HUDEP-2 (cell line): ENCODE data around the gene COL6A2.

ENCODE experiments used
- DNase-seq, 76 experiments: peaks; one replicate each; lab custom pipeline; 2025; ENCODE audit not compliant: unreplicated experiment in 76 of 76; lab: John Stamatoyannopoulos, UW

Gene COL6A2

GRCh38 chr21:46151989-46152926, 54.3 kb downstream of the COL6A2 start:
- no peak for DNase-seq

GRCh38 chr21:46152927-46153246, 55.0 kb downstream of the COL6A2 start:
- DNase-seq, result peak in 1 of 76 experiments; percentile 43

DNA sequence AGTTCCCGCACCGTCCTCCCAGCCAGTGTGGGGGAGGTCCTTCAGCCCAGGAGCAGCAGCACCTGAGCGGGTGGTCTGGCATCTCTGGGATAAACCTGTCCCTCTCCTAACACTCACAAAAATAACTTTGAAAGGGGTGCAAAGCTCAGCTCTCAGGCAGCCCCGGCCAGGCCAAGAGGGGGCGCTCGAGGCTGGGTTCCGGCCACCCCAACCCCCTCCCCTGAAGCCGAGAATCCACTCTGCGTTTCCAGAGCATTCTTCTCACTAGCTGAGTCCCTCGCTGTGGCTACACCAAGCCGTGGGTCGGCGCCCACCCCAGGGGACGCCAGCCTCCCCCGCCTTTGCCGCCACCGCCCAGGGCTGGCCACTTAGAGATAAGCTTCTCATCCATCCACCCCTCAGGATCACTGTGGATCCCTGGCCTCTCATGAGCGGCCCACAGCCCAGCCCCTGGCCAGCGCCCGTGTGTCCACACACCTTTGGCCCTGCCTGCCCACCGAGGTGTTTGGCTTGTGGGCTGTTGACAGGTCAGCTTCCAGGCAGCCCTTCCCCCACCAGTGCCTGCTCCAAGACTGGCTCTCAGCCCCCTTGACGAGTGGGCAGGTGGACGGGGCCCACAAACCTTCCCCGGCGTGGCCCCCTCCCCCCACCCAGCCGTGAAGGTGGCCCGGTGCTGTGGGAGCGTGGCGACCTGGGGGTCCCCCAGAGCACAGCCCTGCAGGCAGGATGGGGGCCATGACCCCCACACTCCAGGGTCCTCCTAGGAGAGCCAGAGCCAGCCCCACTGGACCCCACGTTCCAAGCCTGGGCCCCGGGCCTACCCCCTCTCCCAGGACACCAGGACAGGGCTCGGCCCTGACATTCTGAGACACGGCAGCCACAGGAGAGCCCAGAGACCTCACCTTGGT, 55.6 kb downstream of the COL6A2 start:
- peak in 73 of 76 experiments; percentile 20 to 89 (median 75) for DNase-seq

- DNase-seq, result no peak
Observed at GRCh38 chr21:46154155-46154954, 56.4 kb downstream of the COL6A2 start.

- no peak for DNase-seq
Observed at GRCh38 chr21:46154955-46155513, 57.1 kb downstream of the COL6A2 start.

- DNase-seq, result no peak
Observed at GRCh38 chr21:46155514-46156377, 57.8 kb downstream of the COL6A2 start, which contains the start of gene FTCD. TSS of gene FTCD (minus strand) at chr21:46155579. CDS start at chr21:46155523, 56 bp downstream.

- no peak for DNase-seq
Observed at GRCh38 chr21:46156378-46156645, 58.4 kb downstream of the COL6A2 start.

GRCh38 chr21:46156678-46157077, 58.8 kb downstream of the COL6A2 start:
- DNase-seq, result peak in 16 of 76 experiments; percentile 5 to 72 (median 24)

- DNase-seq, result no peak
Observed at GRCh38 chr21:46157396-46157986, 59.6 kb downstream of the COL6A2 start.

- no peak for DNase-seq
Observed at GRCh38 chr21:46157987-46158451, 60.1 kb downstream of the COL6A2 start.

DNA sequence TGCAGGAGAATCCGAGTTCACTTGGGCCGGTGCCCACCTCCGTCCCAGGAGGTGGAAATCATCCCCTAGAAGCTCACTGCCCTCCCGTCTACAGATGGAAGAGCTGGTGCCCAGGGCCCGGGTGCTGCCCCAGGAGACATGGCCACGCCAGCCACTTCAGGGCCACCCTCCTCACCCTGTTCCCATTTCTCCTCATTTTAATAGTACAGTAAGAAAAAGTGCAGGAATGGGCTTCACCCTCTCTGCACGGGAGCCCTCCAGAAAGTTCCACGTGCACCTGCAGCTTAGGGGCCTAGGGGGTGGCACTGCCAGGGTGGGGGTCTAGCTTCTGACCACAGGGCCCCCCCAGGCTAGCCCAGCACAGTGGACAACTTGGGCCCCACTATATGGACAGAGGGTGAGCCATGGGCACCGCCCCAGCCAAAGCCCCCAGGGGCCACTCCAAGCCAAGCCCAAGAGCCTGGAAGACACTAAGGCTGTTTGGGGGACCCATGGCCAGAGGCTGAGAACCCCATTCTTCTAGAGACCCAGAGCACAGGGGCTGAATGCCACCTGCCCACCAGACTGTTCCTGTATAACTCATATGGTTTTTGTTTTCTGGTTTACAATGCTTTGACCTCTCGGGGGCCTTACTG, 60.9 kb downstream of the COL6A2 start:
- no peak for DNase-seq

DNA sequence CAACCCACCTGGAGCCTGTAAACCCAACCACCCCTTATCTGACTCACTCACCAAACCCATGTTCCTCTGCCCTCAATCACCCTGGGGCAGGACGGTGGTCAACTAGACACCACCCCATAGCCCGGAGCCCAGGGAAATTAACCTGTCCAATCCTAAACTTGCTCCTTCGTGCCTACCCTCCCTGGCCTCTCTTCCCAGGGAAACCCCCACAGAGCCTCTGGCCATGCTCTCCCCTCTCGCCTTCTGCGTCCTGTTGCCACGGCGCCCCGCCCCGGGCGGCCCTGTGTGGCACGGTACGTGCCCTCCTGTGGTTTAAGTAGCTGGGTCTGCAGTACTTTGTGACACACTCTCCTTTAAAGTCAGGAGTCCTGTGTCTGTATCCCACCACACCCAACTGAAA, 61.5 kb downstream of the COL6A2 start:
- DNase-seq, result no peak

GRCh38 chr21:46159841-46160656, 62.1 kb downstream of the COL6A2 start:
- no peak for DNase-seq

GRCh38 chr21:46160657-46160906, 62.7 kb downstream of the COL6A2 start:
- DNase-seq, result no peak

GRCh38 chr21:46160907-46161632, 63.2 kb downstream of the COL6A2 start:
- DNase-seq, result no peak

DNA sequence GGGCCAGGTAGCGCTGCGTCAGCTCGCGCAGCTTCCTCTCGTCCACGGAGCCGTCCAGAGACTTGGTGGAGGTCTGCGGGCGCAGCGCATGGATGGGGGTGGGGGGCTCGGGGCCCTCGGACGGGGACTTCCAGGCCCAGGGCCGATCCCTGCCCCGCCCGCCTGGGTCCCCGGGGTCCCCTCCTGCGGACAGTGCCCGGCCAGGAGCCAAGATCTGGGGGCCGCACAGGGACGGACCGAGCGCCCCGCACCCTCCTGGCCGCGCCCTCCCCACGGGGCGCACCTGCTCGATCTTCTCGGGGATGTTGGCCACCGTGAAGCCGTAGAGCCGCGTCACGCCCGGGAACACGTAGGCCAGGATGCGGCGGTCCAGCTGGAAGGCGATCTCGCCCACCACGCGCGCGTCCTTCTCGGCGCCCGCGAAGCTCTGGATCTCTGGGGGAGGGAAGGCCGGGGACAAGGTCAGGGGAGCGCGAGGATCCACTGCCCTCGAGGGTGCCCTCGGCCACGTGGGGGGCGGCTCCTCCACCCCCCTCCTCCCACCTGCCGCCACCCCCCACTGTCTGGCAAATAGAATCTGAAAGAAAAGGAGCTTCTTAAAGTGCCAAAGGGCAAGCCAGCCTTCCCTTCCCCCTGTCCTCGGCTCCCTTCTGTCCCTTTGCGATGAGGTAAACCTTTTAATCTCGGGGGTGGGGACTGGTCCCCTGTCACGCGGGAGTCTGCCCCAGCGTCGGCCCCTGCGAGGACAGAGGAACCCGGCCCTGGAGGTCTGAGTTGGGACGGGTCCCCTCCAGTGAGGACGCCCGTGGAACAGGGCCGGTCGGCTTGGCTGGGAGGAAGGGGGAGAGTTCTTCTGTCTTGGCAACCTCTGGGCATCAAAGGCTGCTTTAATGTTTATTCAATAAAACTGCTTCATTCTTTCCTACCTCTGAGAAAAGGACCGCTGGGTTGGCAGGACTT, 64.0 kb downstream of the COL6A2 start:
- DNase-seq, result no peak
